CD4-positive, alpha-beta T cell treated with Interferon gamma for 1 hour (primary cell): ENCODE data around the gene DNAJC5G.
"Not testable (repeated sequence)": the region's sequence is repeated elsewhere in the genome, so short reads cannot be mapped to it uniquely, and the experiment has no call there.

Experiments
- DNase-seq: peaks from one replicate; pipeline ENCODE4 v3.0.0-alpha.2; 2020

The DNAJC5G gene

DNA sequence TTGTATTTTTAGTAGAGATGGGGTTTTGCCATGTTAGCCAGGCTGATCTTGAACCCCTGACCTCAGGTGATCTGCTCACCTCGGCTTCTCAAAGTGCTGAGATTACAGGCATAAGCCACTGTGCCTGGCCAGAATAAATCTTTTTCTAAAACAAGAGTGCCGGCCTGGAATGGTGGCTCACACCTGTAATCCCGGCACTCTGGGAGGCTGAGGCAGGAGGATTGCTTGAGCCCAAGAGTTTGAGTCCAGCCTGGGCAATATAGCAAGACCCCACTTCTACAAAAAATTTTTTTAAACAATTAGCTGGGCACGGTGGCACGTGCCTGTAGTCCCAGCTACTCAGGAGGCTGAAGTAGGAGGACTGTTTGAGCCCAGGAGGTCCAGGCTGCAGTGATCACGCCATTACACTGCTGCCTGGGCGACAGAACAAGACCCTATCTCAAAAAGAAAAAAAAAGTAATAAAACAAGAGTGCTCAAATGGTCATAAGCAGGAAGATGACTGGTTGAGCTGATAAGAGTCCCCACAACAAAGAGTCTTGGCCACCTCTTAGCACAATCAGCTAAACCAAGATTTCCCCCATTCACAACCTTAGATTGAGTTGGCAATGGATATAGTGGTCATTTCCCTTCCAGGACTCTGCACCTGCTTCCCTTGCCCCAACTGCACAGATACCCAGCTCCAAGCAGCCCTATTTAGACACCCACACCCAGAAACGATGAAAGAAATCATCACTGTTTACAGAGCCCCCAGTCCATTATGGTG is 38.8 kb downstream of the DNAJC5G start:
- DNase-seq: no peak

DNA sequence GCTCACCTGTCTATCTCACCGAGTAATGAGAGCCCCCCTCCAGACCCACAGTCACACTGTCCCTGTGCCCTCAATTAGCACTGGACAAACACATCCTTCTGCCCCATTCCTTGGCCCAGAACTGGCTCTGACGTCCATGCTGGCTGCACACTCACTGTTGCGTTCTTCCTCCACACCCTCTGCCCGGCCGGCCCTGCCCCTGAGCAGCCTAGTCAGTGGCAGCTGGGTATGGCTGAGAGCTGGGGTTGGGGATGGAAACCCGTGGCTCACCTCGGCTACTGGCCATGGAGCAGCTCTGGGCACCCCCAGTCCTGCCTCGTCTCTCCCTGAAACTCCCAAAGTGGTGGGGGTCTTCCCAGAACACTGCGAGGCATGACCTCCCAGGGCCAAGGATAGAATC is 39.5 kb downstream of the DNAJC5G start:
- DNase-seq: no peak

DNA sequence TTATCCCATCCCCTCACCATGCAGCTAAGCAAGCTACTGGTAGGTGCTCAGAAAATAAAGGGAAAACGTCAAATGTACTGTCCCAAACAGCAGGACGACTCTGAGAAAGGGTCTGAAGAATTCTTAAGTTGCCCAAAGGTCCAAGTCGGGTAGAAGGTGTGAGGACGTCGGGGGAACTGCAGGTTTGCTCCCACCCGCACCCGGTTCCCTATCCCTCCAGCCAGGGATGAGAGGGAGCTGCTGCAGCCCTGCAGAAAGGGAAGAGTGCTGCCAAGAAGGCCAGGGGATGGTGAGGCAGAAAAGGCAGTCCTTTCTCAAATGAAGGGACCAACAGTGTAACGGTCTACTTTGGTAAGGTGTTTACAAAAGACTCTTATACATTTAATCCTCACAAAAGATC is 39.9 kb downstream of the DNAJC5G start:
- DNase-seq: no peak

DNA sequence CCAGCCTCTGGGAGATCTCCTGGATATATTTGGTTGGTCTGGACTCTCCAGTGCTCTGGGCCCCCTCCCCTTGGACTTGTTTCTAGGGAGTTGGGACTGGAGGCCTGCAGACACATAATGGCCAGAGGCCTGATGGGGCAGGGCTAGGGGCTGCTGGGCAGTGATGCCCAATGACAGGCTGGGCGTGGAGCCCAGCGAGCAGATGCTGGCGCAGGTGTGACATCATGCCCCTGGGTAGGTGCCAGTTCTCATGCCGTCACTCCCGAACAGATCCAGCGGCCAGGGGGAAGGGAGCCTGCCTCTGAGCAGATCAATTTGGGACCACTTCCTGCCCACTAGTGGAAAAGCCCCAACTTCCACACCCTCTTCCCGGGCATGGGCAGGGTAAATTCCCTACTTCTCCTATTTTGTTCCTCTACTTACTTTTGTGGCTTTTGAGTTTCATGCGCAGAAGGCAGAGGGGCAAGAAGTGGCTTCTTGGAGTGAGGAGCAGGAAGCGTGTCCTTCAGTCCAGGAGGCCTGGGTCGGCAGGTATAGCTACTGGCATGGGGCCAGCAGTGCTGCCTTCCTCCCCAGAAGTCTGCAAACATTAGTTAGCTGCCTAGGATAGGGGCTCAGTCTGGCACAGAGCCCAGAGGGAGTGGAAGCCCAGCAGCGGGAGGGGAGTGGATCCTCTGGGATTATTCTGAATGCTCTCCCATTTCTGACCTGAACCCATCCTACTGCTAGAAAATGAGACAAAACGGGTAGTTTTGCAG is 41.6 kb downstream of the DNAJC5G start:
- DNase-seq: no peak

DNA sequence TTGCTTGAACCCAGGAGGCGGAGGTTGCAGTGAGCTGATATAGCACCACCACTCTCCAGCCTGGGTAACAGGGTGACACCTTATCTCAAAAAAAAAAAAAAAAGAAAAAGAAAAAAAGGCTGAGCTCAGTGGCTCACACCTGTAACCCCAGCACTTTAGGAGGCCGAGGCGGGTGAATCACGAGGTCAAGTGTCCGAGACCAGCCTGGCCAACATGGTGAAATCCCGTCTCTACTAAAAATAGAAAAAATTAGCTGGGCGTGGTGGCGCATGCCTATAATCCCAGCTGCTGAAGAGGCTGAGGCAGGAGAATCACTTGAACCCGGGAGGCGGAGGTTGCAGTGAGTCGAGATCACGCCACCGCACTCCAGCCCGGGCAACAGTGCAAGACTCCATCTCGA is 44.6 kb downstream of the DNAJC5G start:
- DNase-seq: not testable (repeated sequence)

DNA sequence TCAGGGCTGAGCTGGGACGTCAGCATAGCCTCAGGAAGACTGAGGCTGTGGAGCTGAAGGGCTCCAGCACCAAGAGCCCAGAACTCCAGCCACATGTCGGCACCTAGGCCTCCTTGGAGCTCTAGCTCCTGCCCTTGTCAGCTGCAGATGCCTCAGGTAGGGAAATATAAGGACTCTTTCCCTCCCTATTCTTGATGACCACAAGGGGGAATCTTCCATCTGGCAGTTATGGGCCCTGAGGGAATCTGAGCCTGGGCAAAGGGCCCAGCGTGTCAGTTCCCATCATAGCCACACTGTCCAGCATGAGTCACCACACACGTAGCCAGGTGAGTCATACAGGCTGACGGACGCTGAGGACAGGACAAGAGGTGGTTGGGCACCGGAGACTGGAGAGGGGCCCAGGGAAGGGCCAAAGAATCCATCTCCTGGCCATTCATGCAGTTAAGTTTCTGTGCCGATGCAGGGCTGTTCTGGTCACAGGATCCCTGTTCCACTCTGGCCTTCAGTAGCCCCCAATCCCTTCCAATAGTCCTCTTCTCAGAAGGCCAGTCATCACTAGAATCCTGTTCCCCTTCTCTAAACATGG is 45.8 kb downstream of the DNAJC5G start:
- peak; percentile 12 for DNase-seq

DNA sequence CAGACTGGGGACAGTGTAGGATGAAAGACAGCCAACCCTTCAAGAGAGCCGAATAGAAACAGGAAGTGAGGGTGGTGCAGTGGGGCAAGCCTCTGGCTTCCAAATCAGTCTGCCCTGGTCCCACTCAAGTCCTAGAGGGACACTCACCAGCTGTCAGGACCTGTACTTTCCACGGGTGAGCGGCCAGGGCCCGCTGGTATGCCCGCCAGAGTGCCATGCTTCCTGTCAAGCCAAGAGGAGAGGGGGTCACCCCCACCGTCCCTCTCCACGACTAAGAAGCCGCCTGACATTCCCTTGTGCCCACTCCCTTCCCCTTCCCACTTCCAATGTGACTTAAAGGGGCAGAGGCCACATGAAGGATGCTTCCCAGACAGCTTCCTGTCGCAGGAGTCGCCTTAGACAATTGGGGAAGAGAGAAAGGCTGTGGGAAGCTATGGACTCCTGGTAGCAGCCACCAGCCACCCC is 47.1 kb downstream of the DNAJC5G start:
- no peak for DNase-seq

DNA sequence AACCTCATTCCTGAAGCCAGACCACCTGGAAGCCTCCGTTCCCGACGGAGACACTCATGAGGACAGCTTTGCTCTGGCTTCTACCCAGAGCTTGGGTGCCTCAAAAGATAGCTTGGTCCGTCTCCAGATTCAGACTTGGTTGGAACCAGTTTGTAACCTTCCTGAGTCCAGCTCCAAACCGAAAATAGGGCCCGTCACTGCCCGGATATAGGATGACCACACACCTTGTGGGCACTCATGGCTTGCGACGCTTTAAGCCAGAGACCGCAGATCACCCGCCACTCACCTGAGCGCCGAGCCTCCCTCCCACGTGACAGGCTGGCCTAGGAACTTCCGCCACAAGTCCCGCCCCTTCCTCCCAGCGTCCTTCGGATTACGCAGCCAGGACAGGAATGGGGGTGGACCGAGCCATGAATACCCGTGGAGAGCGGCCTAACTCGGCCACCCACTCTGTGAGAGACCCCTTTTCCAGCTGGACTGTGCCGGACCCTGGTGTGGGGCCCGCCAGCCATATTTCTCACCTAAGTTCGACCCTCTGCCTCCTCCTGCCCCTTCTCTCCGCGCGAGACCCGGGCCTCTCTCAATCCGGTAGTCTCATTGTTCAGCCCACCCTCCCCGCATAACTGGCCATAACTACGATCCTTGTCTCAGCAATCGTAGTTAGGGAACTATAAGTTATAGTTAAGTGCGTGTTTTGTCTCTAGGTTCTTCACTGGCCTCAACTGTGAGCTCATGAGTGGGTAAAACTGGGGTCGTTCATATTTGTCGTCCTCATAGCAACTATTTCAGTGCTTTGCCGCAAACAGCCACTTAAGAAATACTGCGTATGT is 47.7 kb downstream of the DNAJC5G start, which contains the start of gene MPV17:
Gene MPV17 (minus strand): TSS at position 332 of the 830 bp plus-strand sequence. CDS start 580 bp downstream, outside the sequence.
- peak; percentile 85 for DNase-seq

DNA sequence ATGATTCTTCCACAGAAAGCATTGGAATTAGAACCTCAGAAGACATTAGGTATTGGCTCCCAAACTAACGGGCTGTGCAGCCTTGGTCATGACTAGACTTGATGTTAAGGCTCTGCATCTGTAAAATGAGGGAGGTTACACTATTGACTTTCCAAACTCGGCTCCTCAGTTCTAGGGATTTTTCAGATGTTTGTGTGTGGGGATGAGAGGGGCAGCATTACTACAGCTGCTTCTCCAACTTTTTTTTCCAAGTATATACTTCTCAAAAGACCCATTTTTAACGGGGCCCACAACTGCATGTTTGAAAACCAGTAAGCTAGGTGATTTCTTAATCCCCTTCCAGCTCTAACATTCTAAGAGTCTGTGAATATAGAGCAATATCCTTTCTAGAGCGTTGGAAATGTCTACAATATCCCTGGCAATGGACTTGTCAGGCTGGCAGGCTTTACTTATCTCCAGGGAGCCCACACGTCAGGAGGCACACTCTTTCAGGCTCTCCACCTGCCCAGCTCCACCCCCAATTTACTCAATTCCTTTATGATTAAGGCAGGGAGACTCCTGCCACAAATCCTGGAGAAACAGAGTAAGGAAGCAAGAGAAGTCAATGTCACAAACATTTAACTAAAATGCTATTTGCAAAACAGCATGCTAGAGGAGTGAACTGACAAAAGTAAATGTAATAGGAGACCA is 48.5 kb downstream of the DNAJC5G start:
- DNase-seq: no peak

DNA sequence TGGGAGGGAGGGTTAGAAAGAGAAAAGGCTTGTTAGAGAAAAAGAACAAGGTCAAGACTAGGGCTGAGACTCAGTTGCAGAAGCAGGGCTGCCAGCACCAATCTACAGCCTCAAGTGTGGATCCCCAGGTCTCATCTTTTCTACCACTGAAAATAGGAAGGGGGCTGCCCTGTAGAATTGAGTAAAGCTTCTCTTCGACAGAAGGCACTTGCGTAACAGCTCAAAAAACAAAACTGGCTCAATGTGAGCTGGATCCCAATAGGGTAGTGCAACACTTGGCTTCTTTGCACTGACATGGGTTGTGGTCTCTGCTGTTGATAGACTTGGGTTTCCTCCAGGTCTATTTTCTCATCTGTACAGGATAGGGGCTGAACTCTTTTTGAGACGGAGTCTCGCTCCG is 49.5 kb downstream of the DNAJC5G start:
- no peak for DNase-seq
